GM12892 (cell line): ENCODE measurements around the gene MVB12A.

Experiments
- DNase-seq: peaks from one replicate; pipeline ENCODE4 v3.0.0; 2011; ENCODE audit not compliant: insufficient read length
- FAIRE-seq: peaks from 2 replicates; lab custom pipeline; 2011; peaks lifted over from hg19 to GRCh38; lab: Jason Lieb, UNC
- POLR2A ChIP-seq: IDR thresholded peaks from 2 replicates; pipeline ENCODE4 v1.6.1; 2011; ENCODE audit warnings: low read depth, low read length, control low read depth
- POLR2AphosphoS5 ChIP-seq: IDR thresholded peaks from 2 replicates; pipeline ENCODE4 v1.6.1; 2011; ENCODE audit warnings: low read depth, low read length, control low read depth
- TAF1 ChIP-seq: IDR thresholded peaks from 2 replicates; pipeline ENCODE4 v1.6.1; 2011; ENCODE audit warnings: low read depth, mild to moderate bottlenecking, control low read depth, low read length, borderline replicate concordance

The MVB12A gene

GRCh38 chr19:17455308-17456123, 35.7 kb downstream of the MVB12A start:
- FAIRE-seq (no peak), DNase-seq (no peak)
- TF ChIP-seq TAF1 (no peak), POLR2AphosphoS5 (no peak), POLR2A (no peak)

DNA sequence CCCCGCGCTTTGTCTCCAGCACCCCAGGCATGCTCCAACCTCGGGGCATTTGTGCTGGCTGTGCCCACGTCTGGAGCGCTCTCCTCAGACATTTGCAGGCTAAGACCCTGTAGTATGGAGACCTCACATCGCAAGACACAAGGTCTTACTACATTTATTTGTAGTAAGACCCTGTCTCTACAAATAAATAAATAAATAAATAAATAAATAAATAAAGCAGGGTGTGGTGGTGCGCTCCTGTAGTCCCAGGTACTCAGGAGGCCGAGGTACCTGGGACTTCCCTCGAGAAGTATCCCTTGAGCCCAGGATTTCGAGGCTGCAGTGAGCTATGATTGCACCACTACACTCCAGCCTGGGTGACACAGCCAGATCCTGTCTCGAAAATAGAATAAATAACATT, 36.3 kb downstream of the MVB12A start:
- DNase-seq (no peak), FAIRE-seq (no peak)
- TF ChIP-seq TAF1 (no peak), POLR2AphosphoS5 (no peak), POLR2A (no peak)

- FAIRE-seq (no peak), DNase-seq (no peak)
- no peak for TF ChIP-seq POLR2AphosphoS5
- TF ChIP-seq TAF1, result no peak
- no peak for TF ChIP-seq POLR2A
Observed at GRCh38 chr19:17457616-17458015, 37.8 kb downstream of the MVB12A start.

DNA sequence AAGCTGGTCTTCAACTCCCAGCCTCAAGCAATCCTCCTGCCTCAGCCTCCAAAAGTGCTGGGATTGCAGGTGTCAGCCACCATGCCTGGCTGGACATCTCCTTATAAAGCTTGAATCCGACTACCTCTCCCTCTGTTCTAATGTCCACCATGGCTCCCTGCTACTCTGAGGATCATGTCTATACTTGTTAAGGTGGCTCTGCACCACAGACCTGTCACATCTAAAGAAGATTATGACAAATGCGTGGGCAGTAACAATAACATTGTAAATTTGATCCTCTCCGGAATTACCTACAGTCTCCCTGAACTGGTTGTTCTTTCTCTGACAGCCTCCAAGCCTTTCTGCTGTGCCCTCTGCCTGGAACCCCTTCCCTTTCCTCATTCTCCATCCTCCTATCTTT, 39.1 kb downstream of the MVB12A start:
- DNase-seq (no peak), FAIRE-seq (no peak)
- TF ChIP-seq POLR2AphosphoS5 (no peak), POLR2A (no peak), TAF1 (no peak)

GRCh38 chr19:17460372-17461230, 40.8 kb downstream of the MVB12A start, which contains the start of gene NXNL1:
TSS of gene NXNL1 (minus strand) at chr19:17460926. CDS start at chr19:17460869, 57 bp downstream.
- no peak for DNase-seq
- no peak for FAIRE-seq
- TF ChIP-seq TAF1 (no peak), POLR2A (no peak), POLR2AphosphoS5 (no peak)

DNA sequence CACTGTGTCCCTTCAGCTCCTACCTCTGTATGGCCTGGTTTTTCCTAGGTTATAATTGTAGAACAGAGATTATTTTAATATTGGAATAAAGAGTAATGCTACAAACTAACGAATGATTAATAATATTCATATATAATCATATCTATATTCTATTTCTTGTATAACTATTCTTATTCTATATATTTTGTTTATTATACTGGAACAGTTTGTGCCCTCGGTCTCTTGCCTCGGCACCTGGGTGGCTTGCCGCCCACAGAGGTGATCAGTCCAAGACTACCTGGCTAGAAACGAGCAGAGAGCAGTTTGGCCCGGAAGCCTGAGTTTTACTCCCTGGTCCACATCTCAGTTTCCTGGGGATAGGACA, 46.6 kb downstream of the MVB12A start:
- DNase-seq, result no peak
- TF ChIP-seq POLR2A (no peak), POLR2AphosphoS5 (no peak), TAF1 (no peak)
- FAIRE-seq, result no peak

GRCh38 chr19:17467471-17468301, 47.8 kb downstream of the MVB12A start:
- FAIRE-seq, result no peak
- no peak for DNase-seq
- TF ChIP-seq POLR2A, result no peak
- no peak for TF ChIP-seq POLR2AphosphoS5
- no peak for TF ChIP-seq TAF1

DNA sequence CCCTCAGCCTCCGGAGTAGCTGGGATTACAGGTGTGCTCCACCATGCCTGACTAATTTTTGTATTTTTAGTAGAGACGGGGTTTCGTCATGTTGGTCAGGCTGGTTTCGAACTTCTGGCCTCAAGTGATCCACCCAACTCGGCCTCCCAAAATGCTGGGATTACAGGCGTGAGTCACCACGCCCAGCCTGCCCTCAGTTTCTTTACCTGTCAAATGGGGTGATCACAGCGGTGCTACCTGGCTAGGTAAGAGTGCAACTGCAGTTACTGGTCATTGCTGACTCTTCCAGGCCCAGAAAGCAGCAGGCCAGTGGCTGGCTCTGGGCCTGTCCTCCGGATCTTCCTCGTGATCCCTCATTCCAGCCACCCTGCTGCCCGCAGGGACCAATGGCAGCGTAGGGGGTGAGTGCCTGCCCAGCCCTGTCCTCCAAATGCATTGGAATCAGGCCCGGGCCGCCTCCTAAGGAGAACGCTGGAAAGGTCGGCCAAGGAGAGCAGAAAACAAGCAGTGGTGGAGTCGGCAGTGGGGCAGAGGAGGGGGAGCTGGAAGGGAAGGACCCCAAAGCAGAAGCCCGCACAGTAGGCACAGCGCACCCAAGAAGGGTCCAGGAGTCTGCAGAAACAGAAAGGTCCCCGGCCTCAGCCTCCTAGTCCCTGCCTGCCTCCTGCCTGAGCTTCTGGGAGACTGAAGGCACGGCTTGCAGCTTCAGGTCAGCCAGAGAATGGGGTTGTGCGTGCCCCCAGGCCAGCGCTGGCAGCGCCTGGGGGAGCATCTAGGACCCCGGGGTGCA, 48.6 kb downstream of the MVB12A start:
- DNase-seq (no peak), FAIRE-seq (no peak)
- TF ChIP-seq POLR2AphosphoS5 (no peak), POLR2A (no peak)

DNA sequence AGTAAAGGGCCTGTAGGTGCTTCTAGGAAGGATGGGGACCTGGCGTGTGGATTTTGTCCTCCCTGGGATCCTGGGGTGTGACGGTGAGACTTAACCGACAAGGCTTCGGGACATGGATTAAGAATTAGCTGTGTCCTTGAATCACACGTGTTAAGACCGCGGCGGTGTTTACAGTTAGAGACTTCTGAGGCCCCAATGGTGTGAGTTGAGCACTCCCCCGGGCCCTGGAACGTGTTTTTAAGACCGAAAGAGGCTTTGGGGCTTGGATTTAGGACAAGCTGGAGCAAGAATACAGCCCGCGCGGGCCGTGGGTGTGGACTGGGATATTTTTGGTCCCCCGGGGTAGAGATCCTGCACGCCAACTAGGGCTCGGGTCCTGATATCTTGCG, 49.2 kb downstream of the MVB12A start:
- no peak for TF ChIP-seq POLR2AphosphoS5
- TF ChIP-seq TAF1, result no peak
- no peak for TF ChIP-seq POLR2A
- DNase-seq, result no peak
- no peak for FAIRE-seq

DNA sequence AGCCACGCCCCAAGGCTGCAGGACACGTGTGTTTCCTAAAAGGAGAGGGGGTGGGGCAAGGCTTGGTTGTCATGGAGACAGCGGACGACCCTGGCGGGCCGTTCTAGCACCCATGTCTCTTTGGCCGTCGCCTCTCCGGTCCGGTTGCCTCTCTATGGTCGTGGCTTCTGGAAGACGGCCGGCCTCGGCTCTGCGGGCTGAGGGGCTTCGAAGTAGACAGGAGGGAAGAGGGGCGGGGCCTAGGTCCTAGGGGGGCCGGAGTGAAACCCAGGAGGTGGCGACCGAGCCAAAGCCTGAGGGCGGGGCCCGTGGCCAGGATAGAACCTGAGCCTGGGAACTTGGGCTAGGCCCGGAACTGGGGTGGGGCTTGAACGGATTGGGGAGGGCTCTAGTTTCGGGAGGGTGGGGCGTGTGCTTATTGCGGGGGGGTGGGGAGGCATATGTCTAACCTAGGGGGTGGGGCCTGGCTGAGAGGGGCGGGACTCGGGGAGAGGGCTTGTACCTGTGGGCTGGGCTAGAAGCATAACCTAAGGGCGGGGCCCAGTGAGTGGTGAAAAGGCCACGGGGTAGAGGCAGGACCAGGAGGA, 49.7 kb downstream of the MVB12A start:
- DNase-seq (peak; percentile 67), FAIRE-seq (no peak)
- TF ChIP-seq TAF1 (no peak), POLR2A (no peak), POLR2AphosphoS5 (no peak)
